Endothelial cell of umbilical vein (primary cell): Measurements from ENCODE around the gene AQP12A. TPM values are rescaled to one million over a fixed set of nuclear protein-coding genes. Genes with fewer than 3 reads are reported as not detected.

ENCODE experiments used
- BruUV-seq: library from RNA; stranded (reverse); fragments of 400-500 nt; replicated peaks from 2 replicates; lab custom pipeline; 2021; lab: Mats Ljungman, UMichigan
- CTCF ChIA-PET: fragments of 300-600, 350-600 bp; sonication (Branson Sonifier 250); formaldehyde crosslinking; loops from one replicate; lab custom pipeline; 2021; ENCODE audit warnings: antibody characterized with exemption, inconsistent platforms; lab: Charles Lee
- POLR2A ChIA-PET: fragments of 300-600, 350-600 bp; sonication (Branson Sonifier 250); formaldehyde crosslinking; loops from one replicate; lab custom pipeline; 2021; ENCODE audit warnings: antibody characterized with exemption, inconsistent platforms; lab: Charles Lee
- DNase-seq: peaks from one replicate; pipeline ENCODE4 v3.0.0-alpha.2; 2011; ENCODE audit warnings: low read depth, low spot score
- FAIRE-seq: peaks from 2 replicates; lab custom pipeline; 2011; peaks lifted over from hg19 to GRCh38; lab: Jason Lieb, UNC
- H2AFZ ChIP-seq: 2 replicates; pipeline ENCODE4 v1.6.0; 2012; ENCODE audit warnings: low read depth, low read length, control low read depth, inconsistent platforms
- H3K27ac ChIP-seq: 2 replicates; pipeline ENCODE4 v1.5.1; 2011; ENCODE audit warnings: low read depth, mild to moderate bottlenecking, control low read depth, low read length, moderate library complexity; ENCODE audit not compliant: insufficient read depth
- H3K27me3 ChIP-seq, 2 experiments: 2 replicates each; pipeline versions ENCODE4 v1.6.0 to v1.6.1; 2011; ENCODE audit warnings: low read length in 2 of 2, mixed read lengths in 1 of 2; ENCODE audit not compliant: control insufficient read depth in 2 of 2, insufficient read depth in 2 of 2
- H3K36me3 ChIP-seq, 2 experiments: 2 replicates in 1 of 2; 3 replicates in 1 of 2; pipeline ENCODE4 v1.5.1; 2011; ENCODE audit warnings: low read length in 2 of 2, mild to moderate bottlenecking in 1 of 2, moderate library complexity in 1 of 2; ENCODE audit not compliant: control insufficient read depth in 2 of 2, insufficient read depth in 2 of 2; ENCODE audit errors: extremely low read depth in 1 of 2
- H3K4me1 ChIP-seq: 3 replicates; pipeline ENCODE4 v1.5.1; 2011; ENCODE audit warnings: mild to moderate bottlenecking, low read length; ENCODE audit not compliant: control insufficient read depth, insufficient read depth; ENCODE audit errors: extremely low read depth
- H3K4me2 ChIP-seq: 2 replicates; pipeline ENCODE4 v1.6.1; 2011; ENCODE audit warnings: low read length, control low read depth, mixed read lengths; ENCODE audit not compliant: insufficient read depth
- H3K4me3 ChIP-seq, 3 experiments: fragments of 200-600 bp in 1 of 3; sonication (generic), shearing (Covaris generic) in 1 of 3; replicated peaks in 1 of 3; 2 replicates each; pipeline ENCODE4 v1.5.1; 2011 to 2016; ENCODE audit warnings: control low read depth in 3 of 3, low read length in 3 of 3, mild to moderate bottlenecking in 2 of 3, inconsistent platforms in 1 of 3, low read depth in 1 of 3, moderate library complexity in 1 of 3; ENCODE audit not compliant: insufficient read depth in 1 of 3
- H3K79me2 ChIP-seq: 2 replicates; pipeline ENCODE4 v1.6.0; 2012; ENCODE audit warnings: low read length, inconsistent platforms; ENCODE audit not compliant: control insufficient read depth, insufficient read depth
- H3K9ac ChIP-seq: replicated peaks from 2 replicates; pipeline ENCODE3; 2011; ENCODE audit warnings: low read length, control low read depth; ENCODE audit not compliant: insufficient read depth; ENCODE audit errors: extremely low read depth
- H3K9me1 ChIP-seq: replicated peaks from 3 replicates; pipeline ENCODE4 v1.6.0; 2011; ENCODE audit warnings: mild to moderate bottlenecking, low read length; ENCODE audit not compliant: control insufficient read depth, insufficient read depth; ENCODE audit errors: extremely low read depth
- H3K9me3 ChIP-seq: replicated peaks from 2 replicates; pipeline ENCODE4 v1.5.1; 2012; ENCODE audit warnings: low read length, inconsistent platforms; ENCODE audit not compliant: control insufficient read depth, insufficient read depth
- H4K20me1 ChIP-seq: replicated peaks from 2 replicates; pipeline ENCODE3; 2011; ENCODE audit warnings: mild to moderate bottlenecking, low read length; ENCODE audit not compliant: control insufficient read depth, insufficient read depth; ENCODE audit errors: extremely low read depth
- EZH2 ChIP-seq: IDR thresholded peaks from 2 replicates; pipeline ENCODE4 v1.6.1; 2012; ENCODE audit warnings: borderline replicate concordance, low read depth, mild to moderate bottlenecking, moderate library complexity, low read length, inconsistent platforms; ENCODE audit not compliant: severe bottlenecking
- FOS ChIP-seq: IDR thresholded peaks from 2 replicates; pipeline ENCODE4 v1.6.1; 2011; ENCODE audit warnings: mild to moderate bottlenecking, low read length, moderate library complexity, borderline replicate concordance; ENCODE audit not compliant: insufficient read depth
- GATA2 ChIP-seq: IDR thresholded peaks from 2 replicates; pipeline ENCODE4 v1.7.0; 2011; ENCODE audit warnings: low read depth, mild to moderate bottlenecking, moderate library complexity, mixed read lengths, low read length; ENCODE audit not compliant: insufficient read length, insufficient read depth
- JUN ChIP-seq: IDR thresholded peaks from 2 replicates; pipeline ENCODE4 v1.6.1; 2011; ENCODE audit warnings: borderline replicate concordance, low read depth; ENCODE audit not compliant: insufficient read length, insufficient read depth
- MAX ChIP-seq: IDR thresholded peaks from 2 replicates; pipeline ENCODE4 v1.6.1; 2011; ENCODE audit not compliant: insufficient read depth, insufficient read length
- MYC ChIP-seq: IDR thresholded peaks from one replicate; pipeline ENCODE4 v1.6.1; 2011; ENCODE audit warnings: mild to moderate bottlenecking, low read depth, low read length
- POLR2A ChIP-seq: IDR thresholded peaks from 2 replicates; pipeline ENCODE4 v1.6.1; 2012; ENCODE audit warnings: low read depth, mild to moderate bottlenecking, control low read depth, low read length
- POLR2AphosphoS5 ChIP-seq: IDR thresholded peaks from 2 replicates; pipeline ENCODE4 v1.6.1; 2012; ENCODE audit warnings: low read depth, mild to moderate bottlenecking, control low read depth, low read length, moderate library complexity; ENCODE audit not compliant: insufficient read depth
- dilution Hi-C: fragments of 300-500 bp; cut with MboI; formaldehyde crosslinking; loops from one replicate; pipeline ENCODE4 v1.15.0; 2019; ENCODE audit warnings: low sequenced_read_pairs; ENCODE audit not compliant: extremely low pct_ligation_motif_present
- intact Hi-C: fragments of 100-400 bp; cut with micrococcal nuclease; formaldehyde crosslinking; loops from one replicate; pipeline ENCODE4 v1.10.0; 2022
- polyA plus RNA-seq, 4 experiments: library from polyadenylated mRNA; depleted of rRNA in 3 of 4; stranded (reverse) in 3 of 4; unstranded in 1 of 4; fragments of >200 nt; gene quantifications; 2 replicates each; pipeline versions ENCODE4 v1.2.1 to v1.2.3, GENCODE V29; 2011 to 2012; ENCODE audit warnings: missing spikeins in 1 of 4
- total RNA-seq: library from RNA; stranded (reverse); gene quantifications from 2 replicates; pipeline ENCODE4 v1.2.3, GENCODE V29; 2021
- TF ChIP-seq, protein P1 (sequence below), 2 donors: IDR thresholded peaks; 1 replicate in 1 of 2; 2 replicates in 1 of 2; pipeline ENCODE4 v1.5.1; 2011; ENCODE audit warnings: low read length in 2 of 2, mild to moderate bottlenecking in 2 of 2, moderate library complexity in 2 of 2, control low read depth in 1 of 2, inconsistent platforms in 1 of 2, low read depth in 1 of 2; ENCODE audit not compliant: insufficient read depth in 1 of 2; ENCODE audit errors: extremely low read depth in 1 of 2

Gene AQP12A
- total and polyA plus RNA-seq, 2 donors (not counting 3 experiments of a cell fraction or from before 2014, with no cell fraction given) = not detected

DNA sequence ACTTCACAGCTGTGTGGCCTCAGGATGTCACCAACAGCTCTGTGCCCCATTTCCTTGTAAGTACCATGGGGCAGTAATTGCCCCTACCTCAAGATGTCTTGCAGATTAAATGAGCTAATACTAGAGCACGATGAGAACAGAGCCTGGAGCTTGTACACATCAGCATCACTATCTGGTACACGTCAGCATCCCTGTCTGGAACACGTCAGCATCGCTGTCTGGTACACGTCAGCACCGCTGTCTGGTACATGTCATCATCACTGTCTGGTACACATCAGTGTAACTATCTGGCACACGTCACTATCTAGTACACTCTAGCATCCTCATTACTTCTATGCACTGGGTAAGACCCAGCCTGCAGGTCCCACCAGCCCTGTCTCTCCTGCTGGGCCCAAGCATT, 37.2 kb downstream of the AQP12A start:
- Histone ChIP-seq H3K27ac (no peak overlapping the region), H3K79me2 (no peaks in the 10 kb centered on the region), H3K4me2 (no peak overlapping the region), H2AFZ (no peak overlapping the region), H3K36me3 (no peaks in the 10 kb centered on the region), H3K27me3 (no peaks in the 10 kb centered on the region), H4K20me1 (no peaks in the 10 kb centered on the region), H3K9me1 (no peaks in the 10 kb centered on the region), H3K9ac (no peak overlapping the region), H3K9me3 (no peaks in the 10 kb centered on the region), H3K4me3 (no peak overlapping the region), H3K4me1 (no peaks in the 10 kb centered on the region)
- TF ChIP-seq GATA2 (no peak), POLR2AphosphoS5 (no peak), POLR2A (no peak), JUN (no peak), MYC (no peak), EZH2 (no peak), FOS (no peak), MAX (no peak)
- TF ChIP-seq, protein P1, sequence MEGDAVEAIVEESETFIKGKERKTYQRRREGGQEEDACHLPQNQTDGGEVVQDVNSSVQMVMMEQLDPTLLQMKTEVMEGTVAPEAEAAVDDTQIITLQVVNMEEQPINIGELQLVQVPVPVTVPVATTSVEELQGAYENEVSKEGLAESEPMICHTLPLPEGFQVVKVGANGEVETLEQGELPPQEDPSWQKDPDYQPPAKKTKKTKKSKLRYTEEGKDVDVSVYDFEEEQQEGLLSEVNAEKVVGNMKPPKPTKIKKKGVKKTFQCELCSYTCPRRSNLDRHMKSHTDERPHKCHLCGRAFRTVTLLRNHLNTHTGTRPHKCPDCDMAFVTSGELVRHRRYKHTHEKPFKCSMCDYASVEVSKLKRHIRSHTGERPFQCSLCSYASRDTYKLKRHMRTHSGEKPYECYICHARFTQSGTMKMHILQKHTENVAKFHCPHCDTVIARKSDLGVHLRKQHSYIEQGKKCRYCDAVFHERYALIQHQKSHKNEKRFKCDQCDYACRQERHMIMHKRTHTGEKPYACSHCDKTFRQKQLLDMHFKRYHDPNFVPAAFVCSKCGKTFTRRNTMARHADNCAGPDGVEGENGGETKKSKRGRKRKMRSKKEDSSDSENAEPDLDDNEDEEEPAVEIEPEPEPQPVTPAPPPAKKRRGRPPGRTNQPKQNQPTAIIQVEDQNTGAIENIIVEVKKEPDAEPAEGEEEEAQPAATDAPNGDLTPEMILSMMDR (IDR thresholded peaks at IDR 0.05; ENCODE audit: extremely low read depth in 1 of 2, insufficient read depth in 1 of 2, low read depth in 1 of 2, low read length in 2 of 2) = no peak
- DNase-seq (no peak), FAIRE-seq (no peak)
- dilution Hi-C loops (no loop called here), intact Hi-C loops (no loop called here)
- ChIA-PET POLR2A (no interaction called here), CTCF (no interaction called here)
- BruUV-seq = no TSS peak
